Activated naive CD8-positive, alpha-beta T cell treated with anti-CD3 and anti-CD28 coated beads for 36 hours (primary cell): ENCODE measurements around the gene CHRNA1. TPM values are rescaled to one million over a fixed set of nuclear protein-coding genes. Genes with fewer than 3 reads are reported as not detected.
A peak's percentile ranks its signal among the peaks of the same experiment; 100 is the strongest.
"Not testable (repeated sequence)": the region's sequence is repeated elsewhere in the genome, so short reads cannot be mapped to it uniquely, and the experiment has no call there.

Experiments used
- DNase-seq: peaks from one replicate; pipeline ENCODE4 v3.0.0; 2021
- H3K27ac Mint-ChIP-seq: one replicate; pipeline ENCODE4 v1.8.0; 2022; ENCODE audit warnings: mild to moderate bottlenecking, moderate library complexity, mixed read lengths
- H3K27me3 Mint-ChIP-seq: one replicate; pipeline ENCODE4 v1.8.0; 2022; ENCODE audit warnings: mild to moderate bottlenecking, mixed read lengths
- H3K36me3 Mint-ChIP-seq: one replicate; pipeline ENCODE4 v1.8.0; 2021; ENCODE audit warnings: mild to moderate bottlenecking, mixed read lengths
- H3K4me1 Mint-ChIP-seq: one replicate; pipeline ENCODE4 v1.8.0; 2021; ENCODE audit warnings: mixed read lengths
- H3K4me3 Mint-ChIP-seq: one replicate; pipeline ENCODE4 v1.8.0; 2022; ENCODE audit warnings: mild to moderate bottlenecking, moderate library complexity, mixed read lengths
- H3K9me3 Mint-ChIP-seq: one replicate; pipeline ENCODE4 v1.8.0; 2022; ENCODE audit warnings: mixed read lengths
- total RNA-seq, 2 experiments: library from RNA; stranded (reverse); gene quantifications; one replicate each; pipeline ENCODE4 v1.2.3, GENCODE V29; 2021

CHRNA1 gene
- total RNA-seq, 2 experiments from 2014 or later = not detected

GRCh38 chr2:174722942-174723592 lies 41.2 kb downstream of the CHRNA1 start:
- Mint-ChIP-seq H3K36me3 (no peaks in the 10 kb centered on the region), H3K9me3 (peaks cover 4% of the 10 kb centered on the region), H3K27ac (no peak overlapping the region), H3K4me1 (peaks cover 24% of the 10 kb centered on the region), H3K27me3 (peaks cover 4% of the 10 kb centered on the region), H3K4me3 (no peak overlapping the region)
- DNase-seq = no peak

DNA sequence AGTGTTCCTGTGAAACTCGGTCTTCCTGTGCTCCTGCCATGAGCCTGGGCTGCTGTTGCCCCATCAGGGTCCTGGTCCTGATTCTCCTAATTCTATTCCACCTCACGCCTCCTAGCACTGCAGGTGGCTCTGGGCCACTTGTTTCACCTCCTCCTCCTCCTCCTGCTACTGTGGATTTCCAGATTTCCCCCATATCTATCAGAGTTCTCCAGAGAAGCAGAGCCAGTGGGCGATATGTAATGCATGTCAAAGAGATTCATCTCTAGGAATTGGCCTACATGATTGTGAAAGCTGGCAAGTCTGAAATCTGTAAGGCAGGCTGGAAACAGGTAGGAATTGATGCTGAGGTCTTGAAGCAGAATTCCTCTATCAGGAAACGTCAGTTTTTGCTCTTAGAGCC lies 45.3 kb downstream of the CHRNA1 start:
- Mint-ChIP-seq H3K27me3 (peaks cover 4% of the 10 kb centered on the region), H3K4me3 (no peak overlapping the region), H3K27ac (no peak overlapping the region), H3K36me3 (no peaks in the 10 kb centered on the region), H3K9me3 (peaks cover 5% of the 10 kb centered on the region), H3K4me1 (peaks cover 33% of the 10 kb centered on the region)
- DNase-seq = no peak

GRCh38 chr2:174718591-174718990 lies 45.7 kb downstream of the CHRNA1 start:
- peaks cover 4% of the 10 kb centered on the region for H3K27me3 Mint-ChIP-seq
- DNase-seq = no peak
- peaks cover 33% of the 10 kb centered on the region for H3K4me1 Mint-ChIP-seq
- no peaks in the 10 kb centered on the region for H3K36me3 Mint-ChIP-seq
- peaks cover 3% of the 10 kb centered on the region for H3K9me3 Mint-ChIP-seq
- H3K27ac Mint-ChIP-seq = no peak overlapping the region
- no peak overlapping the region for H3K4me3 Mint-ChIP-seq

GRCh38 chr2:174717916-174718315 lies 46.4 kb downstream of the CHRNA1 start:
- Mint-ChIP-seq H3K9me3 (peaks cover 2% of the 10 kb centered on the region), H3K27ac (no peak overlapping the region), H3K27me3 (peaks cover 4% of the 10 kb centered on the region), H3K4me1 (peaks cover 33% of the 10 kb centered on the region), H3K36me3 (no peaks in the 10 kb centered on the region), H3K4me3 (no peak overlapping the region)
- no peak for DNase-seq

DNA sequence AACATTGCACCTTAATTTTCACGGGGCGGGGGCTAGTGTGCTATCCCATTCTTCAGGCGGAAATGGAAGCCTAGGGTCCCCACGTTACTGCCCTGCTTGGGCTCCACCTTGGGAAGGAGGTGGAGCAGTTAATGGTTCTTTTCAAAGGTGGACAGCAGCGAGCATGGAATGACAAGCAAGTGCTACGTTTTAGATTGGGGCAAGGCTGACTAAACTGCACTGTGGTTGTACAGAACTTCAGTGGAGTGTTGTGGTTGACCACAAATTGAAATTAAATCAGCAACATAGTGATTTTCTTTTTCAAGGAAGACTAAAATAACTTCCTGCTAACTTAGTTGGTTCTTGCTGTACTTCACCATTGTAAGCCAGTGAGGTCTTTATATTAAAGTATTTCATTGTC lies 47.0 kb downstream of the CHRNA1 start:
- Mint-ChIP-seq H3K36me3 (no peaks in the 10 kb centered on the region), H3K9me3 (peaks cover 2% of the 10 kb centered on the region), H3K27ac (peak overlapping the region; percentile 39), H3K4me1 (peaks cover 33% of the 10 kb centered on the region), H3K27me3 (peaks cover 4% of the 10 kb centered on the region), H3K4me3 (peak overlapping the region; percentile 54)
- DNase-seq = no peak

DNA sequence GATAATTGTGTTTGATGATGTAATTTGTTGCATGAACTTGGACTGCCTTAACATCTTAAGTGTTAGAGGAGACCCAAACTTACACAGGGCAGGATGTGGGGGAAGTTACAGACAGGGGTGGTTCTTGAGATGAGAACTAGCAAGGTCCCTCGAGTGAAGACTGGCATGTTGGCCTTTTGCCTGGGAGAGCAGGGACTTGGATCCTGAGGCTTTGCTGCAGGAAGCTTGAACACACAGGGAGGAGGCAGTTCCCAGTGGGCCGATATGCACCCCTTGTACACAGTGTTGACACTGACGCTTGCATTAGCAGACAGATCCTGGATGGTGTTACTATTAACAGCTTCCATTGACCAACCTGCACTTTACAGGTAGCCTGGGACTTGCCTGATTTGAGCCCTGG lies 47.5 kb downstream of the CHRNA1 start:
- peaks cover 4% of the 10 kb centered on the region for H3K27me3 Mint-ChIP-seq
- no peak overlapping the region for H3K4me3 Mint-ChIP-seq
- peaks cover 2% of the 10 kb centered on the region for H3K9me3 Mint-ChIP-seq
- peaks cover 33% of the 10 kb centered on the region for H3K4me1 Mint-ChIP-seq
- no peak overlapping the region for H3K27ac Mint-ChIP-seq
- no peaks in the 10 kb centered on the region for H3K36me3 Mint-ChIP-seq
- DNase-seq = no peak

DNA sequence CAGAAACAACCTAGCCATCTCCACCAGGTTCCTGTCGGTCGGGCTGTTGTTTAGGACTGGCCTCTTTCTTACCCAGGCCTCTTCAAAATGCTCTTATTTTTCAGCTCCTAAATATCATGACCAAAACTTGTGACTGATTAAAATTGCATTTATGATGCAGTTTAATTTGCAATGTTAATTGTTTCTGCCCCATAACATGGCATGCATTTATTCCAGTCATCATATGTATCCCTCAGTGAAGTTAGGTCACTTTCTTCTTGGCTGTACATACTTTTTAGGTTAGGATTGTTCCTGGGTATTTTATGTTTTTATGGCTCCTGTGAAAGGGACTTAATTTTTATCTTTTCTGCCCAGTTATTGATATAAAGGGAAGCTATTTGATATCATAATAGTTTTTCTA lies 50.6 kb downstream of the CHRNA1 start:
- Mint-ChIP-seq H3K36me3 (no peaks in the 10 kb centered on the region), H3K9me3 (peaks cover 2% of the 10 kb centered on the region), H3K27me3 (no peaks in the 10 kb centered on the region), H3K27ac (no peak overlapping the region), H3K4me3 (no peak overlapping the region), H3K4me1 (peaks cover 32% of the 10 kb centered on the region)
- no peak for DNase-seq

- Mint-ChIP-seq H3K4me1 (peaks cover 13% of the 10 kb centered on the region), H3K4me3 (no peak overlapping the region), H3K36me3 (no peaks in the 10 kb centered on the region), H3K27me3 (peaks cover 4% of the 10 kb centered on the region), H3K27ac (no peak overlapping the region), H3K9me3 (no peaks in the 10 kb centered on the region)
- DNase-seq = no peak
These were observed 53.1 kb downstream of the CHRNA1 start for GRCh38 chr2:174711206-174711605.

- H3K36me3 Mint-ChIP-seq, H3K27ac Mint-ChIP-seq, H3K4me1 Mint-ChIP-seq, H3K27me3 Mint-ChIP-seq, H3K4me3 Mint-ChIP-seq, DNase-seq, H3K9me3 Mint-ChIP-seq: not testable (repeated sequence)
These were observed 54.8 kb downstream of the CHRNA1 start for GRCh38 chr2:174709416-174710004.

DNA sequence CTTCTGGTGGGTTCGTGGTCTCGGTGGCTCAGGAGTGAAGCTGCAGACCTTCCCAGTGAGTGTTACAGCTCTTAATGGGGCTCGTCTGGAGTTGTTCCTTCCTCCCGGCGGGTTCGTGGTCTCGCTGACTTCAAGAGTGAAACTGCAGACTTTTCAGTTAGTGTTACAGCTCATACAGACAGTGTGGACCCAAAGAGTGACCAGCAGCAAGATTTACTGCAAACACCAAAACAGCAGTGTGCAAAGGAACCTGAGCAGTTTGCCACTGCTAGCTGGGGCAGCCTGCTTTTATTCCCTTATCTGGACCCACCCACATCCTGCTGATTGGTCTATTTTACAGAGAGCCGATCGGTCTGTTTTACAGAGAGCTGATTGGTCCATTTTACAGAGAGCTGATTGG lies 55.6 kb downstream of the CHRNA1 start:
- Mint-ChIP-seq H3K4me3 (peak overlapping the region; percentile 40), H3K9me3 (no peaks in the 10 kb centered on the region), H3K27me3 (peaks cover 4% of the 10 kb centered on the region), H3K4me1 (peaks cover 8% of the 10 kb centered on the region), H3K36me3 (no peaks in the 10 kb centered on the region), H3K27ac (no peak overlapping the region)
- no peak for DNase-seq

GRCh38 chr2:174705321-174705720 lies 59.0 kb downstream of the CHRNA1 start:
- DNase-seq = no peak
- Mint-ChIP-seq H3K4me1 (peaks cover 8% of the 10 kb centered on the region), H3K27ac (no peak overlapping the region), H3K4me3 (no peak overlapping the region), H3K9me3 (no peaks in the 10 kb centered on the region), H3K27me3 (peaks cover 4% of the 10 kb centered on the region), H3K36me3 (no peaks in the 10 kb centered on the region)

- peaks cover 4% of the 10 kb centered on the region for H3K27me3 Mint-ChIP-seq
- H3K27ac Mint-ChIP-seq = no peak overlapping the region
- H3K4me3 Mint-ChIP-seq = no peak overlapping the region
- DNase-seq = no peak
- no peaks in the 10 kb centered on the region for H3K36me3 Mint-ChIP-seq
- peaks cover 8% of the 10 kb centered on the region for H3K4me1 Mint-ChIP-seq
- H3K9me3 Mint-ChIP-seq = no peaks in the 10 kb centered on the region
These were observed 59.6 kb downstream of the CHRNA1 start for GRCh38 chr2:174704642-174705041.

DNA sequence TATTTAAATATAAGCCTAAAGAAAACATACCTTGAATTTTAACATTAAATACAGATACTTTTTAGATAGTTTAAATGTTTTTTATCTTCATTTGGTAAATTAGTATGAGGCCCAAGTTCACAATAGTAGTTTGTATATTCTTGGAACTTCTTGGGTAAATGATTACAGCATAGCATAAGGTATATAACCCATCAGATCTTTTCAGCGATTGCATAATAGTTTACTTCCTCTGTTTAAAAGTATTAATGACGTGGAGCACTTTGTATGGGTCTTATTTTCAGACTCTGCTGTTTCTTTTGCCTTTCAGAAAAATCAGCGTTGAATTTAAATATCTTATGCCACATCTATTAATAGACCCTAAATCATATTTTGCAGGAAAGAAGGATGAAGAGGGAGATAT lies 60.2 kb downstream of the CHRNA1 start:
- peaks cover 8% of the 10 kb centered on the region for H3K4me1 Mint-ChIP-seq
- H3K27ac Mint-ChIP-seq = no peak overlapping the region
- H3K9me3 Mint-ChIP-seq = no peaks in the 10 kb centered on the region
- peaks cover 4% of the 10 kb centered on the region for H3K27me3 Mint-ChIP-seq
- H3K36me3 Mint-ChIP-seq = no peaks in the 10 kb centered on the region
- H3K4me3 Mint-ChIP-seq = no peak overlapping the region
- DNase-seq = no peak

GRCh38 chr2:174703430-174703829 lies 60.8 kb downstream of the CHRNA1 start:
- no peak for DNase-seq
- Mint-ChIP-seq H3K27me3 (peaks cover 2% of the 10 kb centered on the region), H3K36me3 (no peaks in the 10 kb centered on the region), H3K9me3 (no peaks in the 10 kb centered on the region), H3K4me3 (no peak overlapping the region), H3K27ac (no peak overlapping the region), H3K4me1 (peaks cover 1% of the 10 kb centered on the region)

- DNase-seq = no peak
- Mint-ChIP-seq H3K4me3 (no peak overlapping the region), H3K27me3 (no peaks in the 10 kb centered on the region), H3K27ac (no peak overlapping the region), H3K9me3 (no peaks in the 10 kb centered on the region), H3K36me3 (no peaks in the 10 kb centered on the region), H3K4me1 (no peaks in the 10 kb centered on the region)
These were observed 61.7 kb downstream of the CHRNA1 start for GRCh38 chr2:174702541-174702940.
